Esophagus (tissue), 2 donors: ENCODE measurements around the gene PLG. TPM values are rescaled to one million over a fixed set of nuclear protein-coding genes. Genes with fewer than 3 reads are reported as not detected.
"Not testable (repeated sequence)": the region's sequence is repeated elsewhere in the genome, so short reads cannot be mapped to it uniquely, and the experiment has no call there.

ENCODE experiments used
- H3K27ac ChIP-seq, 2 donors: one replicate each; pipeline ENCODE4 v1.5.1; 2013; ENCODE audit warnings: low read depth in 2 of 2, mild to moderate bottlenecking in 2 of 2, inconsistent platforms in 1 of 2, low read length in 1 of 2, moderate library complexity in 1 of 2
- H3K27me3 ChIP-seq, 2 donors: one replicate each; pipeline ENCODE4 v1.6.1; 2013; ENCODE audit warnings: low read length in 2 of 2, control low read depth in 1 of 2, mild to moderate bottlenecking in 1 of 2; ENCODE audit not compliant: insufficient read depth in 2 of 2, control insufficient read depth in 1 of 2
- H3K36me3 ChIP-seq, 2 donors: one replicate each; pipeline ENCODE4 v1.6.1; 2013; ENCODE audit warnings: low read length in 1 of 2; ENCODE audit not compliant: control insufficient read depth in 2 of 2, insufficient read depth in 2 of 2
- H3K4me1 ChIP-seq, 2 donors: one replicate each; pipeline ENCODE4 v1.6.1; 2013; ENCODE audit warnings: low read length in 1 of 2; ENCODE audit not compliant: control insufficient read depth in 2 of 2, insufficient read depth in 2 of 2
- H3K4me3 ChIP-seq, 2 donors: one replicate each; pipeline ENCODE4 v1.5.1; 2013; ENCODE audit warnings: low read length in 2 of 2, mild to moderate bottlenecking in 2 of 2, low read depth in 1 of 2, moderate library complexity in 1 of 2
- H3K9me3 ChIP-seq, 2 donors: one replicate each; pipeline ENCODE4 v1.6.1; 2013; ENCODE audit warnings: mild to moderate bottlenecking in 2 of 2, low read depth in 1 of 2, low read length in 1 of 2, moderate library complexity in 1 of 2; ENCODE audit not compliant: control insufficient read depth in 2 of 2, insufficient read depth in 1 of 2
- WGBS, 2 donors: extraction: QIAGEN DNeasy Blood & Tissue Kit; methylation state at CpG; one replicate each; pipeline ENCODE4 v1.1.7; 2013; 5-methylcytosine and 5-hydroxymethylcytosine counted together
- polyA plus RNA-seq, 2 donors: library from polyadenylated mRNA; stranded (reverse); fragments of 200-250 nt; gene quantifications; one replicate each; pipeline ENCODE4 v1.2.3, GENCODE V29; 2013
- donor health status: healthy with polysubstance abuse.
- donor health status: Bipolar disorder and iron deficiency.

PLG gene
- polyA plus RNA-seq, 2 donors: not detected

DNA sequence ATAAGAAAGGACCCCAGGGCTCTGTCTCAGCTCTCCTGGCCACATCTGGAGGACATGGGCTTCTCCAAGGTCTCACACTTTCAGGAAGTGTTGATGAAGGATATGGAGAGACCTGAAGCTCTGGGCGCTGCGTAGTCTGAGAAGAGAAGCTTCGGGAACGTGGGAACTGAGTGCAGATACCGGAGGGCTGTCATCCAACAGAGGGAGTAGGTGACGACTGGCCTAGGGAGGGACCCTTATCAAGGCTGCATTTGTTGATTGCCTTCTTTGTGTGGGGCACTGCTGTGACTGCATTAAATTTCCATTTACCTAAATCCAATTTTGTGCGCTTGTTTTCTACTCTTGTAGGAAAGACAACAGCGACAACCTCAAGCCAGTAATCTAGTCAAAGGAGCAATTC lies 63.4 kb downstream of the PLG start:
- H3K4me3 ChIP-seq: no peak overlapping the region
- H3K4me1 ChIP-seq: peaks cover 0 to 4% of the 10 kb centered on the region in 2 donors
- H3K36me3 ChIP-seq: no peaks in the 10 kb centered on the region
- no peaks in the 10 kb centered on the region for H3K27me3 ChIP-seq
- no peak overlapping the region for H3K27ac ChIP-seq
- WGBS, 2 donors: 81 to 89% methylated on average over 8 of the region's 8 CpGs
- H3K9me3 ChIP-seq: no peaks in the 10 kb centered on the region

DNA sequence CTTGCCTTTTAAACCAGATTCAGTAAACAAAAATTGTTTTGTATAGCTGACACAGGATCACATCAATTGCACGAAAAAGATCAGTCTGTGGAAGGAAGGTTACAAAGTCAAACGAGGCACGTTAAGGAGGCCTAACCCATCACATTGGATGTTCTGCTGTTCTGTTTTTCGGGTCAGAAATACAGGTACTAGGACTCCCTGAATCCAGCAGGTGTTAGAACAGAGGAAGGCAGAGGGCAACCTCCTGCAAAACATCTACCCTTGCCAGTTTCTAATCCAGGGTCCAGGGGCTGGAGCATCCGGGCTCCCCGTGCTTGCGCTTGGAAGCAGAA lies 64.6 kb downstream of the PLG start:
- no peaks in the 10 kb centered on the region for H3K27me3 ChIP-seq
- peak overlapping the region; percentile 35 to 52 for H3K4me3 ChIP-seq
- H3K4me1 ChIP-seq: peaks cover 0 to 4% of the 10 kb centered on the region in 2 donors
- H3K27ac ChIP-seq: no peak overlapping the region
- H3K9me3 ChIP-seq: no peaks in the 10 kb centered on the region
- H3K36me3 ChIP-seq: no peaks in the 10 kb centered on the region
- WGBS, 2 donors: 17 to 20% methylated on average over 7 of the region's 7 CpGs

DNA sequence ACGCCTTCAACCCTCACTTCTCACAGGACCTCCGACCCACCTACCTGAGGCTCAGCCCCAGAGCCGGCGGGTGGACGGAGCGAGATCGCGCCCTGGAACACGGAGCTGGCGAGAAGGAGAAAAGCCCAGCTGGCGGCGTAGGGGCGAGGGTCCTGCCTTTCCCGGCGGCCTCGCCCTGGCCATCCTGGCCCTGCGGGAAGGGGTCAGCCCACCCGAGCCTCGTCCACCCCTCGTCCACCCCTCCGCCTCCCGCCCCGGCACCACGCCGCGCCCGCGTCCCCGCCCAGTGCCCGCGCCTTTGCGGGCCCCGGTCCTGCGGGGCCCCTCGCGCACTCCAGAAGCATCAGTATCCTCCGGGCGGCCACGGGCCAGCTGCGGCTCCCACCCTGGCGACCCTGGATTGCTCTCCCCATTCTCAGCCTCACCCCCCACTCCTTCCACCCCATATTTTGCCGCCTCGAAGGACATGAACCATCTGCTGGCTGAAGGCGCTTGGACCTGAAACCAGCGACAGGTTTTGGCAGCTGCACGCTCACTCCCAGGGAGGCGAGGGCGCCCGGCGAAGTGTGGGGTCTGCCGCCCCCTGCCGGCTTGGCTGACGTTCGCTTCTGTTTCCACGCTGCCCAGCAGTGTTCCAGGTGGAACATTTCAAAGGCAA lies 65.1 kb downstream of the PLG start:
- Histone ChIP-seq H3K27ac (no peak overlapping the region), H3K9me3 (no peaks in the 10 kb centered on the region), H3K36me3 (no peaks in the 10 kb centered on the region), H3K4me3 (peak overlapping the region; percentile 35 to 52), H3K4me1 (peaks cover 0 to 4% of the 10 kb centered on the region in 2 donors), H3K27me3 (no peaks in the 10 kb centered on the region)
- 1 to 4% methylated on average over 45 to 55 of the region's 55 CpGs for WGBS, 2 donors

DNA sequence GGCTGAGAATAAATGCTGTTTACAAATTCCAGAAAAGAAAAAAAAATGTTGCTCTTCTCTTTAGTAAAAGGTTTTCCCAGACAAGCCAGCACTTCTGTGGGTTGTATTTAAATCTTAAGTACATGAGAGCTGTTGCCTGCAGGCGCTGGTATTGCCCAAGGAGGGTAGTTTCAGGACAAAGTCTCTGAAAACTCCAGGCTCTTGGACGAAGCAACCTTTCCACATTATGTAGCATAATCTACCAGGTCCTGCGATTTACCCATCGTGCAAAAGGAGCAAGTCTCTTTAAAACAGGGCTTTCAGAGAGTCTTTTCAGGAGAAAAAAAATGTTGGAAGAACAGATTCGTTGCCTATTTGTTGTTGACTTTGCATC lies 65.6 kb downstream of the PLG start:
- Histone ChIP-seq H3K27me3 (no peaks in the 10 kb centered on the region), H3K9me3 (no peaks in the 10 kb centered on the region), H3K36me3 (no peaks in the 10 kb centered on the region), H3K4me1 (peaks cover 0 to 4% of the 10 kb centered on the region in 2 donors), H3K27ac (no peak overlapping the region), H3K4me3 (no peak overlapping the region)
- WGBS, 2 donors: 30 to 33% methylated on average over 5 of the region's 5 CpGs

DNA sequence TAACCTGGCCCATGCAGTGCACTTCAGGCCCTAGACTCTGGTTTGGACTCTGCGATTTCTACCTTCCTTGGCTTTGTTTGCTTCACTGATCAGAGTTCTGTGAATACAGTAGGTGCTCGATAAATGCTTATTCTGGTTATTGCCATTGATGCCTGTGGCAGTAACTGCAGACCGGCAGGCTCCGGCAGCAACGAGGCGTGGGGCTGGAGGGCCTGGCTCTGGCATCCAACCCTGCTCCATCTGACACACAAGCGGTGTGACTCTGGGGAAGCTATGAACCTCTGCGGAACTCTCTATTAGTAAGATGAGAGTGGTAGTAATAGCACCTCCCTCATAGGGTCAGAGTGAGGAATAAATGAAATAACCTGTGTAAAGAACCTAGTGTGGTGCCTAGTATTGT lies 66.1 kb downstream of the PLG start:
- Histone ChIP-seq H3K27ac (no peak overlapping the region), H3K4me3 (no peak overlapping the region), H3K27me3 (no peaks in the 10 kb centered on the region), H3K9me3 (no peaks in the 10 kb centered on the region), H3K36me3 (no peaks in the 10 kb centered on the region), H3K4me1 (peaks cover 0 to 4% of the 10 kb centered on the region in 2 donors)
- WGBS, 2 donors: 89% methylated on average over 8 of the region's 8 CpGs

DNA sequence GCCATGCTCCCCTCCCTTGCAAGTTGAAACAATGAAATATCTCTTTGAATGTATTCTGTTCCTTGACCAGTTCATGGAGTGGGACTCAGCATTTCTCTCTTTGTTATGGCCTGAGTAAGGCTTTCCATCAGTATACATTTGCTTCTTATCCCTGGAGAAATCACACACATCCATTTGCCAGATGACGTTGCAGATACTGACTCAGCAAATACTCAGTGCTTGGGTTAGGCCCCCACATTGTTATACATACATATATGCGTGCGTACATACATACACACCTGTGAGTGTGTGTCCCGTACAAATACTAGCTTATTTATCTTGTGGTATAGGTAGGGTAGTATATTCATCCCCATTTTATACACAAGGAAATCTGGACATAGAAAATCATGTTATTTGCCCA lies 72.4 kb downstream of the PLG start:
- 84 to 86% methylated on average over 4 of the region's 4 CpGs for WGBS, 2 donors
- Histone ChIP-seq H3K4me1 (no peaks in the 10 kb centered on the region), H3K27ac (no peak overlapping the region), H3K27me3 (no peaks in the 10 kb centered on the region), H3K4me3 (no peak overlapping the region), H3K36me3 (no peaks in the 10 kb centered on the region), H3K9me3 (no peaks in the 10 kb centered on the region)

DNA sequence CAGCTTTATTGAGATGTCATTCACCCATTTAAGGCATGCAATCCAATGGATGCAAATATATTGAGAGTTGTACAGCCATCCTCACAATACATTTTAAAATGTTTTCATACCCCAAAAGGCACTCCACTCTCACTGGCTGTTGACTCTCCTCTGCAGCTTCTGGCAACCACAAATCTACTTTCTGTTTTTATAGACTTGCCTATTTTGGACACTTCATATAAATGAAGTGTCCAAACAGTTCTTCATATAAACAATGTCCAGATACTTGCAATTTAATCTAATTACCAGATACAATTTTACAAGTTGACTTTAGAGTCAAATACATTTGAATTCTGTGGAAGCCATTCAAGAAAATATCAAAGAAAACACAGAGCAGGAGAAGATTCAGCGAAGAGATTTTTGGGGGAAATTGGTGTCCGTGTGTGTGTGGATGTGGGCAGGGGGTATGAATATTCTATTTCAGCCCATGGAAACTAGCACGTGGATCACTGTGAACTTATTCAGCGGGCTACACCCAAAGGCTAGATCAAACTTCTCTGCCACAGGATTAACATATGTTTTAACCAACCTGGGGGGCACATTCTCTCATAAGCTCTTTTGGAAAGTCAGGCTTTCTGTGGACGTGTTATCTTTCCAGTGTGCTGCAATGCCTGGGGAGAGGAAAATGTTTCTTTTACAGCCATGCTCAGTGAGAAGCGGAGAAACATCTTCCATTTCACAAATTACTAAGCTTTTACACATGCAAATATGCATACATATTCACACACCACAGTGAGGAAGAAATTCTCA lies 73.9 kb downstream of the PLG start:
- no peaks in the 10 kb centered on the region for H3K27me3 ChIP-seq
- H3K27ac ChIP-seq: no peak overlapping the region
- no peaks in the 10 kb centered on the region for H3K9me3 ChIP-seq
- H3K36me3 ChIP-seq: no peaks in the 10 kb centered on the region
- 52 to 53% methylated on average over 6 of the region's 6 CpGs for WGBS, 2 donors
- no peak overlapping the region for H3K4me3 ChIP-seq
- no peaks in the 10 kb centered on the region for H3K4me1 ChIP-seq

DNA sequence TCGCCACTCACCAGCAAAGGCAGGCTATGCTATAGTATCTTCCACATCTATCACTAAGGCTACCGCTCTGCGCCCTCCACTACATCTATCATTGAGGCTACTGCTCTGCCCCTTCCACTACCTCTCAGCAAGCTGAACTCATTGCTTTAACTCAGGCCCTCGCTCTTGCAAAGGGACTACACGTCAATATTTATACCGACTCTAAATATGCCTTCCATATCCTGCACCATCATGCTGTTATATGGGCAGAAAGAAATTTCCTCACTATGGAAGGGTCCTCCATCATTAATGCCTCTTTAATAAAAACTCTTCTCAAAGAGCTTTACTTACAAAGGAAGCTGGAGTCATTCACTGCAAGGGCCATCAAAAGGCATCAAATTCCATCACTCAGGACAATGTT lies 77.1 kb downstream of the PLG start:
- H3K4me3 ChIP-seq, H3K27ac ChIP-seq, H3K36me3 ChIP-seq, H3K4me1 ChIP-seq, H3K27me3 ChIP-seq, H3K9me3 ChIP-seq: not testable (repeated sequence)
- WGBS, 2 donors: 96 to 97% methylated on average over 6 of the region's 6 CpGs

DNA sequence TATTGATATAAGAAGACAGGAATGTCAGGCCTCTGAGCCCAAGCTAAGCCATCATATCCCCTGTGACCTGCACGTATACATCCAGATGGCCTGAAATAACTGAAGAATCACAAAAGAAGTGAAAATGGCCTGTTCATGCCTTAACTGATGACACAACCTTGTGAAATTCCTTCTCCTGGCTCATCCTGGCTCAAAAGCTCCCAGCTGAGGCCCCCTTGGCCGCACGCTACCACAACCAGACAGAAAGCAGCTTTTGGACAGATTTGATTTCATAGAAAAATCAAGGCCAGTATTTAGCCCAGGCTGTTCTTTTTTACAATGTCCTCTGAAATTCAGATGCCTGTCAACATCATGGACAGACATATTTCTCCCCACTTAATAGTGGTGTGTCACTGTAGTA lies 78.6 kb downstream of the PLG start:
- not testable (repeated sequence) for H3K4me3 ChIP-seq, H3K36me3 ChIP-seq, H3K27ac ChIP-seq, H3K4me1 ChIP-seq, H3K27me3 ChIP-seq, H3K9me3 ChIP-seq
- 92 to 98% methylated on average over 3 of the region's 3 CpGs for WGBS, 2 donors

DNA sequence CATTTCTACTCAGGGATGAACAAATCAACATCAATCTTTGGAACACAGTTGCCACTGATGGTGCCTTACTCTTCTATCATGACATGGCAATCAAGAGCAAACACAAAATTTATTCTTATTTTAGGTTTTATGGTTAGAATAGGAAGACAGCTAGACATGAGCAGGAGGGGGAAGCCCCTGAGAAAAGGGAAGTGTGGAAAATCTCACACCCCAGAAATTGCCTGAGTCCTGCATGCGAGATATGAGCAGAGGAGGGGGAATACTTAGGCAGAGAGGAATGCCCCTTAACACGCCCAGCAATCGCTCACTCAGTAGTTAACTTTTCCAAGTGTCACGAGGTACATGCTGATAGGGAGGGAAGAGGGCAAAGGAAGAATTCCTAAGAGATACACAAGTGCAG lies 79.3 kb downstream of the PLG start:
- no peaks in the 10 kb centered on the region for H3K27me3 ChIP-seq
- H3K4me3 ChIP-seq: no peak overlapping the region
- WGBS, 2 donors: 75 to 81% methylated on average over 4 of the region's 4 CpGs
- H3K36me3 ChIP-seq: no peaks in the 10 kb centered on the region
- H3K9me3 ChIP-seq: no peaks in the 10 kb centered on the region
- no peak overlapping the region for H3K27ac ChIP-seq
- no peaks in the 10 kb centered on the region for H3K4me1 ChIP-seq
